ENCODE data around the gene REG3G. TPM values are rescaled to one million over a fixed set of nuclear protein-coding genes. Genes with fewer than 3 reads are reported as not detected.
A peak's percentile ranks its signal among the peaks of the same experiment; 100 is the strongest.

Gene REG3G
- polyA plus RNA-seq (2013, experiment 1 of 2) = not detected
- not detected for polyA plus RNA-seq (2013, experiment 2 of 2)

DNA sequence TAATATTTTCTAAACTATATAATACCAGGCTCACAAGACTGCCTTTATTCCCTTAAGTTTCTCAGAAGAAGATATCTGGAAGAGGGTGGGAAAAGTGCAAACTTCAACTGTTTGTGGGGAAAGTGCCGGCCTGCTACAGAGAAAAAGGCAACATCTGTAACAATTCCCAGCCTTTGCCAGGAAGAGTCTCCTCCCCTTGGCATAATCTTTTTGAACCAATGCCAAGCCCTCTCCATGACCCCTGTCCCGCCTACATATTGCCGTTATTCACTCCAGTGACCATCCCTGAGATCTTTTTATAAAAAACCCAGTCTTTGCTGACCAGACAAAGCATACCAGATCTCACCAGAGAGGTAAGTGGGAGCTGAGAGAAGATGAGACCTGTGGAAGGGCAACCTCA is at the start of gene REG3G:
Gene REG3G, plus strand, starts transcription at position 282 of the 400 bp plus-strand sequence. CDS start 392 bp downstream, outside the sequence.
- WGBS, 2 experiments (ENCODE audit: insufficient coverage in 2 of 2) = 71 to 75% methylated on average over 1 of the region's 3 CpGs
- Histone ChIP-seq H3K4me1 (ENCODE audit: control insufficient read depth, insufficient read depth, low read length, poor library complexity, severe bottlenecking) (no peaks in the 10 kb centered on the region), H3K9me3 (ENCODE audit: control insufficient read depth, low read length) (no peaks in the 10 kb centered on the region), H3K4me3 (ENCODE audit: extremely low read depth, insufficient read depth, low read length, poor library complexity, severe bottlenecking) (no peak within 1 kb of the TSS), H3K36me3 (ENCODE audit: control insufficient read depth, insufficient read depth, low read length) (no peaks in the 10 kb centered on the region), H3K27ac (ENCODE audit: low read depth, low read length, severe bottlenecking) (no peak within 1 kb of the TSS)

DNA sequence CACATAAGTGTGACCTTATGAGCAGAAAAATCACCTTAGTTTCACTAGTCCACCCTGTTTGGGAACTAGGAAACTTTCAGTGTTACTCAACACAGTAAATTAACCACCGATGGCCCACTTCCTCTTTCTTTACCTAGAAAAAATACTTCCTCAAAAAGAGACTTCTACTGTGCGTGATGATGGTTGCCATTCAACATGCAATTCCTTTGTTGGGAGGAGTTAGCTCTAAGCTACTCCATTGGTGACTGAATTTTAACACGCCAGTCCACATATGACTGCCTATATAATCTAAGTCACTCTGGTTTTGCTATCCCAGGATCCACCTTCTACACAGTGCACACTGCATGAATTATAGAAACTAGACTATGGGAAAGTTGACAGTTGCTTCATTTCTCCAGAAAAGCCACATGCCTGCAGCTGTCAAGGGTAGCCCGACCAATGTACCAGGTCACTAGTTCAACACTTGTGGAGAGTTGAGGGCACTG is 47.8 kb upstream of the REG3G start:
- H3K9me3 ChIP-seq (ENCODE audit: control insufficient read depth, low read length) = no peaks in the 10 kb centered on the region
- H3K4me3 ChIP-seq (ENCODE audit: extremely low read depth, insufficient read depth, low read length, poor library complexity, severe bottlenecking) = no peak overlapping the region
- no peak overlapping the region for H3K27ac ChIP-seq (ENCODE audit: low read depth, low read length, severe bottlenecking)
- H3K4me1 ChIP-seq (ENCODE audit: control insufficient read depth, insufficient read depth, low read length, poor library complexity, severe bottlenecking) = peaks cover 12% of the 10 kb centered on the region
- H3K36me3 ChIP-seq (ENCODE audit: control insufficient read depth, insufficient read depth, low read length) = no peaks in the 10 kb centered on the region
- WGBS, 2 experiments (ENCODE audit: insufficient coverage in 2 of 2) = 87 to 100% methylated on average over 1 to 3 of the region's 4 CpGs

DNA sequence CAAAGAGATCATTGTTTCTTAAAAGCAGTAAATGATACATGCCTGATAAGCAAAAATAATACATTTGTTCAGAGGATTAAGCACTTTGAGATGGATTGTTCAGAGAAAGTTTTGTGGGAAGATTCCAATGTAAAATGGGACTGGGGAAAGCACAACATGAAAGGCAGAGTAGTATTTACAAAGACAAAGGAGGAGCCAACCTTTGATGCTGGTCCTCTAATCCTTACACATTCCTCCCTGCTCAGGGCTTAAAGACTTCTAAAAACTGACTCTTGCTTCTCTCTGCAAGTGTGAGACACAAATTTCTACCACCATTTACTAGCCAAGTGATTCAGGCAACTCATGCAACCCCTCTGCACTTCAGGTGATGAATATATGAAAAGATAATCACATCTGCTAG is 47.2 kb upstream of the REG3G start:
- peaks cover 12% of the 10 kb centered on the region for H3K4me1 ChIP-seq (ENCODE audit: control insufficient read depth, insufficient read depth, low read length, poor library complexity, severe bottlenecking)
- H3K9me3 ChIP-seq (ENCODE audit: control insufficient read depth, low read length) = no peaks in the 10 kb centered on the region
- H3K36me3 ChIP-seq (ENCODE audit: control insufficient read depth, insufficient read depth, low read length) = no peaks in the 10 kb centered on the region
- H3K27ac ChIP-seq (ENCODE audit: low read depth, low read length, severe bottlenecking) = peak overlapping the region; percentile 29
- no peak overlapping the region for H3K4me3 ChIP-seq (ENCODE audit: extremely low read depth, insufficient read depth, low read length, poor library complexity, severe bottlenecking)

DNA sequence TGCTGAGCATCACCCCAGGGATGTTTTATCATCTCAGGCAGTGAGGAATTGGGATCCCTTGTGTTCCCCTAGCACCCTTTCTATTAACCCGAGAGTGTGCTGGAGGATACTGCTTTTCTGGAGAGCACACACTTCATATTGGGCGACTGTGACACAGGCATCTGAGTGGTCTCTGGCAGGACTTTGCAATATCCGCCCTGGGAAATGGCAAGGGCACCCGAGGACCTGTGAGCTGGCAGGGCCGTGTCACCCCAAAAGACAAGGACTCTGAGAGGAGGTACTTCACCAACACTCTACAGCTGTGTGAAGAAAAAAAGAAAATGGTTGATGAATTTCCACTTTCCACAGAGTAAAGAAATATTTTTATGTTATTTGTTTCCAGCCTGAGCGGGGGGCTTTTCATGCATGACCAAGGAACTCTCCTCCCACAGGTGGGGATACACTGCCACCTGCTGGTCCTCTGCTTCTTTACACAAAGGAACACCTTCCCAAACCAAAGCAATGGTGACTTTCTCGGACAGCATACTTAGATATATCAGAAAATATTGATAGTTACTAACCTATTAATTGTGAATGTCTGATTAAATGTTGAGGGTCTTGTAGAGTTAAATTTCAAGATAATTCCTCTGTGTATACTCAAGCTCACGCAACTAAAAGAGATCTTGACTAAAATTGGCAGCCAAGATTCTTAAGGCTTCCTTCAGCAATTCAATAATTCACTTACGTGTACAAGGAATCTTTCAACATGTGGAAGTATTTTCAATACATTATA is 45.9 kb upstream of the REG3G start:
- Histone ChIP-seq H3K4me3 (ENCODE audit: extremely low read depth, insufficient read depth, low read length, poor library complexity, severe bottlenecking) (no peak overlapping the region), H3K36me3 (ENCODE audit: control insufficient read depth, insufficient read depth, low read length) (no peaks in the 10 kb centered on the region), H3K9me3 (ENCODE audit: control insufficient read depth, low read length) (no peaks in the 10 kb centered on the region), H3K27ac (ENCODE audit: low read depth, low read length, severe bottlenecking) (peak overlapping the region; percentile 1), H3K4me1 (ENCODE audit: control insufficient read depth, insufficient read depth, low read length, poor library complexity, severe bottlenecking) (peaks cover 16% of the 10 kb centered on the region)
- 40 to 50% methylated on average over 2 of the region's 9 CpGs for WGBS, 2 experiments (ENCODE audit: insufficient coverage in 2 of 2)

DNA sequence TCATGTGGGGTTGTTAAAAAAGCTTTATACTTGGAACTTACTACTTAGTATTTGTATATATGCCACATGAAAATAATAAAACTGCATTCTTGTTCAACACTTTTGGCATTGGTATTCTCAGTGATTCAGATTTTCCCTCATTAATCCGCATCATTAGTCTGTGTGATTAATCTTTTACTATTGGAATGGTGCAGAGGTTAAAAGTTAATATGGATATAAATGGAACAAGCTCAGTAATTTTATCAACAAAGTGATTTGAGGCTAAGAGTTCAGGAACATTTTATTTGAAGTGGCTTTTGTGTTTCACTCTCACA is 45.4 kb upstream of the REG3G start:
- Histone ChIP-seq H3K36me3 (ENCODE audit: control insufficient read depth, insufficient read depth, low read length) (no peaks in the 10 kb centered on the region), H3K9me3 (ENCODE audit: control insufficient read depth, low read length) (no peaks in the 10 kb centered on the region), H3K4me1 (ENCODE audit: control insufficient read depth, insufficient read depth, low read length, poor library complexity, severe bottlenecking) (peaks cover 19% of the 10 kb centered on the region), H3K27ac (ENCODE audit: low read depth, low read length, severe bottlenecking) (no peak overlapping the region), H3K4me3 (ENCODE audit: extremely low read depth, insufficient read depth, low read length, poor library complexity, severe bottlenecking) (no peak overlapping the region)
- no CpG with 5 or more reads among the region's 1 CpG for WGBS, 2 experiments (ENCODE audit: insufficient coverage in 2 of 2)

DNA sequence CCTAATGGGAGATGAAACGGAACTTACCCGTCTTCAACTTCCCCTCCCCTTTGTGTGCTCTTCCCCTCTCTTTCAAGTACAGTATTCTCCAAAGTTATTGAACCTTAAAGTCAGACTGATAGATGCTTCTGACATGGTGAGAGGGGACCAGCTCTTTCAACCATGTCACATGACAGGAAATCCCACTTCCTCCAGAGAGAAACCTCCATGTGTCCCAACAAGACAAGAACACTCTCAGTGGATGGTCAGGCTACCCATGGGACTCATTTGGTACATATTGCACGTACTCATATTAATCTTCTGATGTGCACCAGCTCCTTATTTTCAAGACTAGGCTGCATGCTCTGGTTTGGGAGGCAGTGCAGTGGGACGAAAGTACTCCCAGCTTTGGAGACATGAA is 44.6 kb upstream of the REG3G start:
- Histone ChIP-seq H3K4me3 (ENCODE audit: extremely low read depth, insufficient read depth, low read length, poor library complexity, severe bottlenecking) (no peak overlapping the region), H3K27ac (ENCODE audit: low read depth, low read length, severe bottlenecking) (no peak overlapping the region), H3K36me3 (ENCODE audit: control insufficient read depth, insufficient read depth, low read length) (no peaks in the 10 kb centered on the region), H3K4me1 (ENCODE audit: control insufficient read depth, insufficient read depth, low read length, poor library complexity, severe bottlenecking) (peaks cover 21% of the 10 kb centered on the region), H3K9me3 (ENCODE audit: control insufficient read depth, low read length) (no peaks in the 10 kb centered on the region)
- WGBS, 2 experiments (ENCODE audit: insufficient coverage in 2 of 2) = 93 to 95% methylated on average over 4 of the region's 4 CpGs

DNA sequence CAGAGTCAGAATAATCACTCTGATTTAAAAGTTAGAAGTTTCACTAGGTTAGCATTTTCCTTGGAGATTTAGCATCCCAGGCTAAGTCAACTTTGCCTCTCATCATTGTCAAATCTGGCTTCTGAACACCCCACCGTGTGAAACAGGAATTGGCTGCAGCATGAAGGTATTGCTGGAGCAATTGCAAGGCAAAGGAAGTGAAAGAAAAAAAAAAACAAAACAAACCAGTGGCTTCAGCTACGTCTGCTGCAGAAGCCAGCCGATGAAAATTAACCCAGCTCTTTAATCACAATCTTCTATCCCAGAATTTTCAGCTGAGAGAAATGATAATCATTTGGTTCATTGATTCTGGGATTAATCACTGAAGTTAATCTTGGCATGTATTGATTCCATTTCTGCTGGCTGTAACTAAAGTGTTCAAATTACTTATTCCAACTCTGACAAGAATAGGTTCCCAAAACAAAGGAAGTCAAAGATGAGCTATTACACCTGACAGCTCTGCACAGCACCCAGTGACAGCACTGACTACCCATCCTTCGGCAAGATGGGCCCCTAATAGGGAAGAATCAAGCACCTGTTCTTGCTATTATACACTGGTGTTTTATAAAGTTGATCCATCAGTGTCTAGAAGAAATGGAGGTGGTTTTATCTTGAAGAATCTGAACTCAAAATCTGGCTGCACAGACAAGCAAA is 42.7 kb upstream of the REG3G start:
- H3K36me3 ChIP-seq (ENCODE audit: control insufficient read depth, insufficient read depth, low read length) = no peaks in the 10 kb centered on the region
- H3K4me1 ChIP-seq (ENCODE audit: control insufficient read depth, insufficient read depth, low read length, poor library complexity, severe bottlenecking) = peaks cover 21% of the 10 kb centered on the region
- H3K4me3 ChIP-seq (ENCODE audit: extremely low read depth, insufficient read depth, low read length, poor library complexity, severe bottlenecking) = no peak overlapping the region
- H3K9me3 ChIP-seq (ENCODE audit: control insufficient read depth, low read length) = no peaks in the 10 kb centered on the region
- no peak overlapping the region for H3K27ac ChIP-seq (ENCODE audit: low read depth, low read length, severe bottlenecking)
- WGBS, 2 experiments (ENCODE audit: insufficient coverage in 2 of 2) = 70 to 80% methylated on average over 1 to 2 of the region's 4 CpGs

DNA sequence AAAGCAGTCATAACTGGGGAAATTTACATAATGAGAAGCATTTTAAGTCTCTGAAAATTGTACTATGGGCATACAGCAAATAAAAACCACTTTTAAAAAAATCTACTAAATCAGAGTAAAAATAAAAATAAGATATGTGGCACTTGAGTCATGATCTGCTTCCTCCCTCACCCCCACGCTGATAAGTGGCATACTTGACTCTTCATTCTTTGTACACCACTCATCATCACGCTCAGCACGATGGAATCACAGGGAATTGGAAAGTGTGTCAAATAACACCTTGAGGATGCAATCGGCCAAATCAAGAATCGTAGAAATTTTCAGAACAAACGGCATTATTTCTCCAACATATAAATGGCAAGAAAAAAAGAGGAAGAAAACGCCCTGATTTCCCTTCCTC is 41.1 kb upstream of the REG3G start:
- no peaks in the 10 kb centered on the region for H3K36me3 ChIP-seq (ENCODE audit: control insufficient read depth, insufficient read depth, low read length)
- WGBS, 2 experiments (ENCODE audit: insufficient coverage in 2 of 2) = 88% methylated on average over 2 of the region's 7 CpGs; no CpG with 5 or more reads in 1 of the 2 experiments

DNA sequence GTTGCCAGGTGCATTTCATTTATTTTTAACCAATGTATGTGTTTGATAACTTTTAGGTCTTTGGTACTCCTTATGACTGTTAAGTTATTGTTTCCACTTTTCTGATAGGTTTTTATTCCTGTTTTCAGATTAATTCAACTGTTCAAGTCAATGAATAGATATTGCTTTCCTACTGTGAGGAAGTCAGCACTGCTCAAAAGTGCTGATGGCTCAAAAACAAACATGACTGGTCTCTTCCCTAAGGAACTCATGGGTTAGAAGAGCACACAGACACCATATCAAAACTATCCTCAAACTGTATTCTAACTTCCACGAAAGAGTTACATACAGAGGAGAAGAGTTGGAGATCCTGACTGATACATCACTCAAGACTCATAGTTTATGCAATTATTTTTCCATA is 39.9 kb upstream of the REG3G start:
- Histone ChIP-seq H3K4me1 (ENCODE audit: control insufficient read depth, insufficient read depth, low read length, poor library complexity, severe bottlenecking) (peaks cover 14% of the 10 kb centered on the region), H3K36me3 (ENCODE audit: control insufficient read depth, insufficient read depth, low read length) (no peaks in the 10 kb centered on the region), H3K9me3 (ENCODE audit: control insufficient read depth, low read length) (no peaks in the 10 kb centered on the region), H3K27ac (ENCODE audit: low read depth, low read length, severe bottlenecking) (no peak overlapping the region), H3K4me3 (ENCODE audit: extremely low read depth, insufficient read depth, low read length, poor library complexity, severe bottlenecking) (no peak overlapping the region)
- no CpG with 5 or more reads among the region's 1 CpG for WGBS, 2 experiments (ENCODE audit: insufficient coverage in 2 of 2)

More for the DNA sequence above, 41.1 kb upstream of the REG3G start:
- no peaks in the 10 kb centered on the region for H3K9me3 ChIP-seq (ENCODE audit: control insufficient read depth, low read length)
- H3K4me1 ChIP-seq (ENCODE audit: control insufficient read depth, insufficient read depth, low read length, poor library complexity, severe bottlenecking) = peaks cover 16% of the 10 kb centered on the region
- H3K4me3 ChIP-seq (ENCODE audit: extremely low read depth, insufficient read depth, low read length, poor library complexity, severe bottlenecking) = no peak overlapping the region
- no peak overlapping the region for H3K27ac ChIP-seq (ENCODE audit: low read depth, low read length, severe bottlenecking)

DNA sequence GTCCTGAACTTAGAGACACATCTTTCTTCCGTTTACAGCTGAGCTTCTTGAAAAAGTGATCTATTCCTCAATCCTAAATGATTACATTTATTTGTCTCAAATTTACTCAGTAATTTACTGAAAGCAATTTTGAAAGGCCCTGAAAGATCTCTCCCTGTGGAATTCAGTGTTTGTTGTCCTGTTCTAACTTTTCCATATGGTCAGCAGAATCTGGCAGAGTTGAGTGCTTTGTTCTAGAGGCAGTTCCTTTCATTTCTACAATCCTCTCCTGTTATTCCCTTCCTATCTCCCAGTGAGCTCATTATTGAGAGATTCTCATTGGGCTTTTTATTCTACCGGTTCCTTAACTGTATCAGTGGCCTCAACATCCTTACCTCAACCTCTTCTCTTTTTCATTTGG is 36.5 kb upstream of the REG3G start:
- WGBS, 2 experiments (ENCODE audit: insufficient coverage in 2 of 2) = 85 to 96% methylated on average over 2 of the region's 2 CpGs
- no peaks in the 10 kb centered on the region for H3K36me3 ChIP-seq (ENCODE audit: control insufficient read depth, insufficient read depth, low read length)
- H3K4me1 ChIP-seq (ENCODE audit: control insufficient read depth, insufficient read depth, low read length, poor library complexity, severe bottlenecking) = peaks cover 20% of the 10 kb centered on the region
- H3K9me3 ChIP-seq (ENCODE audit: control insufficient read depth, low read length) = no peaks in the 10 kb centered on the region
- H3K27ac ChIP-seq (ENCODE audit: low read depth, low read length, severe bottlenecking) = no peak overlapping the region
- no peak overlapping the region for H3K4me3 ChIP-seq (ENCODE audit: extremely low read depth, insufficient read depth, low read length, poor library complexity, severe bottlenecking)

DNA sequence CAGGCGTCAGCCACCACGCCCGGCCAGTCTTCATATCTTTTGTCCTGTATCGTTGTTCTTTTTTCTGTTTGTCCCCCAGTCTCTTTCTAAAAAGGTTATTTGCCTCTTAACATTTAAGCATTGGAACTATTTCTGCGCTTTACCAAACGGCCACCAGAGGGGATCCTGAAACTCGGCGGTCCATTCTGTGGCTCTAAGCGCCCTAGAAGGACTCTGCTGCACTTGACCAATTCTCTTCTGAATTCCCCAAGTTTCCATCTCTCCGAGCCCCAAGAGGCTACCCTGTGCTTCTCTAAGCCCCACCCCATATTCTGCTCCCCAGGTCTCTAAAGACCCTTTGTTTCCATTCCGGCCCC is 33.1 kb upstream of the REG3G start:
- Histone ChIP-seq H3K27ac (ENCODE audit: low read depth, low read length, severe bottlenecking) (no peak overlapping the region), H3K4me3 (ENCODE audit: extremely low read depth, insufficient read depth, low read length, poor library complexity, severe bottlenecking) (peak overlapping the region; percentile 27), H3K4me1 (ENCODE audit: control insufficient read depth, insufficient read depth, low read length, poor library complexity, severe bottlenecking) (peaks cover 12% of the 10 kb centered on the region), H3K9me3 (ENCODE audit: control insufficient read depth, low read length) (no peaks in the 10 kb centered on the region), H3K36me3 (ENCODE audit: control insufficient read depth, insufficient read depth, low read length) (no peaks in the 10 kb centered on the region)
- WGBS, 2 experiments (ENCODE audit: insufficient coverage in 2 of 2) = 34 to 45% methylated on average over 8 of the region's 11 CpGs

Measured in mesodermal cell (in vitro differentiated cells).